ENCODE results near the gene MGAT4B. TPM values are rescaled to one million over a fixed set of nuclear protein-coding genes. Genes with fewer than 3 reads are reported as not detected.
A peak's percentile ranks its signal among the peaks of the same experiment; 100 is the strongest.

Gene MGAT4B
- total and polyA plus RNA-seq, 2 of the 4 experiments (the other 2 are of a cell fraction): 73.7 to 155 TPM

GRCh38 chr5:179830818-179831468 lies 24.3 kb upstream of the MGAT4B start:
- Histone ChIP-seq H3K79me1 (ENCODE audit: low read depth in 1 of 2, low read length in 2 of 2) (peaks cover 23 to 72% of the 10 kb centered on the region in 2 experiments), H3K18ac (ENCODE audit: low read depth, low read length) (no peak overlapping the region), H2AK9ac (replicated peaks; ENCODE audit: low read depth, low read length, poor library complexity) (no peak overlapping the region), H3K56ac (ENCODE audit: extremely low read depth, insufficient read depth, low read length) (no peak overlapping the region), H4K91ac (ENCODE audit: insufficient read depth, low read depth, low read length) (no peak overlapping the region), H3K4me3 (ENCODE audit: insufficient read depth, low read depth, low read length) (no peak overlapping the region), H3K36me3 (ENCODE audit: control insufficient read depth, insufficient read depth, low read length) (peaks cover 73% of the 10 kb centered on the region), H3K9ac (ENCODE audit: low read depth, low read length) (no peak overlapping the region), H2BK15ac (ENCODE audit: low read depth, low read length) (no peak overlapping the region), H3K4me2 (ENCODE audit: low read depth, low read length) (no peak overlapping the region), H2AK5ac (ENCODE audit: low read depth, low read length) (no peak overlapping the region), H2BK5ac (ENCODE audit: low read depth, low read length, poor library complexity, severe bottlenecking) (no peak overlapping the region), H3K4ac (ENCODE audit: low read depth, low read length) (no peak overlapping the region), H4K20me1 (ENCODE audit: insufficient read depth, low read length) (peaks cover 79% of the 10 kb centered on the region), H2BK20ac (ENCODE audit: low read depth, low read length) (no peak overlapping the region), H3K4me1 (ENCODE audit: control insufficient read depth, insufficient read depth, low read length) (no peaks in the 10 kb centered on the region), H3K23ac (ENCODE audit: low read depth, low read length) (no peak overlapping the region), H2BK120ac (ENCODE audit: low read depth, low read length) (no peak overlapping the region), H4K5ac (ENCODE audit: low read depth, low read length) (no peak overlapping the region), H3K9me1 (ENCODE audit: insufficient read depth, low read length) (peaks cover 5% of the 10 kb centered on the region), H3K27ac (ENCODE audit: insufficient read depth, low read length) (no peak overlapping the region), H3K9me3 (ENCODE audit: control insufficient read depth, insufficient read depth, low read length) (no peaks in the 10 kb centered on the region), H2AFZ (replicated peaks; ENCODE audit: low read length, poor library complexity) (no peak overlapping the region), H4K8ac (ENCODE audit: low read depth in 2 of 2, low read length in 2 of 2) (no peak overlapping the region), H3K14ac (replicated peaks; ENCODE audit: low read depth, low read length) (no peak overlapping the region), H3K27me3 (ENCODE audit: control insufficient read depth, insufficient read depth, low read length) (no peaks in the 10 kb centered on the region)
- 100% methylated on average over 3 of the region's 7 CpGs; no CpG with 5 or more reads in 1 of the 2 experiments for WGBS, 2 experiments (ENCODE audit: extremely low coverage in 2 of 2, insufficient read length in 1 of 2)
- ATAC-seq (ENCODE audit: low read depth): no peak
- DNase-seq: no peak
- CTCF ChIA-PET: no interaction called here
- dilution Hi-C loops (cut with HindIII; ENCODE audit: low sequenced_read_pairs, unreplicated experiment): no loop called here
- BruUV-seq (replicated peaks): no TSS peak
- POLR2A ChIA-PET (ENCODE audit: unreplicated experiment): no interaction called here
- intact Hi-C loops (cut with micrococcal nuclease): no loop called here
- in situ Hi-C loops (cut with MboI; ENCODE audit: low sequenced_read_pairs): no loop called here
- TF ChIP-seq POLR2A (IDR thresholded peaks at IDR 0.05; ENCODE audit: low read depth, low read length): peak; percentile 31; the same call in 1 of the 2 replicates
- TF ChIP-seq SMC3 (IDR thresholded peaks at IDR 0.05; ENCODE audit: low read depth, low read length): no peak

All from IMR-90 (cell line).